Mesenchymal stem cell (in vitro differentiated cells and primary cell): ENCODE measurements around the gene PAPPA2.

Experiments
- DNase-seq: peaks from one replicate; pipeline ENCODE4 v3.0.0-alpha.2; 2013
- H2AFZ ChIP-seq: one replicate; pipeline ENCODE4 v1.6.1; 2013; ENCODE audit warnings: low read depth, mild to moderate bottlenecking, control low read depth, inconsistent platforms, low read length, moderate library complexity
- H2AK5ac ChIP-seq: 2 replicates; pipeline ENCODE4 v1.6.1; 2013; ENCODE audit warnings: low read length, moderate library complexity, mild to moderate bottlenecking, inconsistent platforms; ENCODE audit not compliant: severe bottlenecking
- H2BK120ac ChIP-seq: one replicate; pipeline ENCODE4 v1.6.1; 2013; ENCODE audit warnings: low read depth, mild to moderate bottlenecking, inconsistent platforms, low read length, moderate library complexity
- H2BK12ac ChIP-seq, 2 experiments: one replicate each; pipeline ENCODE4 v1.6.1; 2013; ENCODE audit warnings: inconsistent platforms in 2 of 2, low read length in 2 of 2, mild to moderate bottlenecking in 2 of 2, moderate library complexity in 2 of 2, control low read depth in 1 of 2
- H2BK15ac ChIP-seq: one replicate; pipeline ENCODE4 v1.6.1; 2013; ENCODE audit warnings: mild to moderate bottlenecking, low read depth, inconsistent platforms; ENCODE audit not compliant: poor library complexity, severe bottlenecking
- H2BK5ac ChIP-seq: 2 replicates; pipeline ENCODE4 v1.6.1; 2013; ENCODE audit warnings: low read depth, mild to moderate bottlenecking, low read length, control low read depth, inconsistent platforms; ENCODE audit not compliant: poor library complexity, severe bottlenecking
- H3K14ac ChIP-seq, 2 experiments: one replicate each; pipeline ENCODE4 v1.6.1; 2013; ENCODE audit warnings: inconsistent platforms in 2 of 2, low read length in 2 of 2, control low read depth in 1 of 2, mild to moderate bottlenecking in 1 of 2, moderate library complexity in 1 of 2
- H3K18ac ChIP-seq, 2 experiments: one replicate each; pipeline ENCODE4 v1.6.1; 2013; ENCODE audit warnings: inconsistent platforms in 2 of 2, low read length in 2 of 2, control low read depth in 1 of 2, low read depth in 1 of 2, mild to moderate bottlenecking in 1 of 2
- H3K23ac ChIP-seq, 2 experiments: one replicate each; pipeline ENCODE4 v1.6.1; 2013; ENCODE audit warnings: inconsistent platforms in 2 of 2, low read length in 2 of 2, mild to moderate bottlenecking in 2 of 2, moderate library complexity in 2 of 2, control low read depth in 1 of 2
- H3K27ac ChIP-seq: 2 replicates; pipeline ENCODE4 v1.5.1; 2013; ENCODE audit warnings: mild to moderate bottlenecking, moderate library complexity, low read length, control low read depth, inconsistent platforms; ENCODE audit not compliant: poor library complexity, severe bottlenecking
- H3K27me3 ChIP-seq, 2 experiments: 2 replicates each; pipeline versions ENCODE4 v1.6.1 to v1.7.0; 2013; ENCODE audit warnings: low read length in 2 of 2, mild to moderate bottlenecking in 2 of 2, moderate library complexity in 2 of 2, control low read depth in 1 of 2, inconsistent platforms in 1 of 2; ENCODE audit not compliant: control insufficient read depth in 1 of 2, insufficient read depth in 1 of 2
- H3K36me3 ChIP-seq, 2 experiments: 2 replicates each; pipeline versions ENCODE4 v1.6.1 to v1.7.0; 2013; ENCODE audit warnings: low read length in 2 of 2, control low read depth in 1 of 2, inconsistent platforms in 1 of 2, low read depth in 1 of 2, mild to moderate bottlenecking in 1 of 2; ENCODE audit not compliant: insufficient read depth in 2 of 2, control insufficient read depth in 1 of 2
- H3K4ac ChIP-seq, 2 experiments: one replicate each; pipeline ENCODE4 v1.6.1; 2013; ENCODE audit warnings: inconsistent platforms in 2 of 2, low read length in 2 of 2, mild to moderate bottlenecking in 2 of 2, moderate library complexity in 2 of 2, control low read depth in 1 of 2, low read depth in 1 of 2
- H3K4me1 ChIP-seq: 2 replicates; pipeline ENCODE4 v1.6.1; 2013; ENCODE audit warnings: low read depth, low read length, control low read depth; ENCODE audit not compliant: control insufficient read depth, insufficient read depth
- H3K4me2 ChIP-seq: 2 replicates; pipeline ENCODE4 v1.6.1; 2013; ENCODE audit warnings: low read length, mild to moderate bottlenecking, inconsistent platforms; ENCODE audit not compliant: poor library complexity, severe bottlenecking
- H3K4me3 ChIP-seq, 2 experiments: 2 replicates each; pipeline versions ENCODE4 v1.5.1 to v1.7.0; 2013; ENCODE audit warnings: low read length in 2 of 2, mild to moderate bottlenecking in 2 of 2, control low read depth in 1 of 2, low read depth in 1 of 2; ENCODE audit not compliant: insufficient read depth in 1 of 2
- H3K79me1 ChIP-seq: replicated peaks from 2 replicates; pipeline ENCODE4 v1.6.1; 2013; ENCODE audit warnings: mild to moderate bottlenecking, control low read depth, low read length, inconsistent platforms; ENCODE audit not compliant: poor library complexity, severe bottlenecking
- H3K9ac ChIP-seq: 2 replicates; pipeline ENCODE4 v1.7.0; 2013; ENCODE audit warnings: mild to moderate bottlenecking, low read length, moderate library complexity
- H3K9me3 ChIP-seq: 2 replicates; pipeline ENCODE4 v1.7.0; 2013; ENCODE audit warnings: mild to moderate bottlenecking, low read length; ENCODE audit not compliant: control insufficient read depth
- H4K8ac ChIP-seq: one replicate; pipeline ENCODE4 v1.6.1; 2013; ENCODE audit warnings: inconsistent platforms, mild to moderate bottlenecking, low read length, moderate library complexity
- H4K91ac ChIP-seq: one replicate; pipeline ENCODE4 v1.6.1; 2013; ENCODE audit warnings: mild to moderate bottlenecking, low read length, inconsistent platforms
- WGBS: methylation state at CpG from one replicate; pipeline ENCODE4 v1.1.7; 2013; ENCODE audit warnings: mixed read lengths; 5-methylcytosine and 5-hydroxymethylcytosine counted together

PAPPA2 gene

DNA sequence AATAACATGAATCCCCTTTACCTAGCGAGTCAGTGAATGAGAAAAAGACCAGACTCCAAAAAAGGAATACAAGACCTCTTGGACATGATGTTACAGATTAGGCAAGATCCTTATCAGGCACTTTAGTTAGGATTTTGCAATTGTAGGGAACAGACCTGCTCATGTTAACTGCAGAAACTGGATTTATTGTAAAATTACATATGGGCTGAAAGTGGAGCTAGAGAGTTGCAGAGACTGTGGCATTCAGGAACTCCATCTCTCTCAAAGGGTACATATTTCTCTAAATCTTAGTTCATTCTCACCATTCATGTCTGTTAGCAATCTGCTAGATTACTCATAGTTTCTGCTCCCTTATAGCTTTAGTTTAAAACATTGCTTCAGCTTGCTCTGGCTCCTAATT, 142.2 kb downstream of the PAPPA2 start:
- H2BK5ac ChIP-seq, result no peak overlapping the region
- no peaks in the 10 kb centered on the region for H3K9me3 ChIP-seq
- peak overlapping the region; percentile 25 for H3K9ac ChIP-seq
- H2BK15ac ChIP-seq, result no peak overlapping the region
- no peak overlapping the region for H4K91ac ChIP-seq
- H3K14ac ChIP-seq, result no peak overlapping the region
- H3K36me3 ChIP-seq, result no peaks in the 10 kb centered on the region
- H3K79me1 ChIP-seq, result no peaks in the 10 kb centered on the region
- no peaks in the 10 kb centered on the region for H3K4me1 ChIP-seq
- H3K27ac ChIP-seq, result no peak overlapping the region
- H3K18ac ChIP-seq, result no peak overlapping the region
- DNase-seq, result no peak
- H3K23ac ChIP-seq, result no peak overlapping the region
- H2BK120ac ChIP-seq, result no peak overlapping the region
- no CpG with 5 or more reads among the region's 1 CpG for WGBS
- no peak overlapping the region for H3K4ac ChIP-seq
- no peaks in the 10 kb centered on the region for H3K27me3 ChIP-seq
- no peak overlapping the region for H4K8ac ChIP-seq
- H2BK12ac ChIP-seq, result no peak overlapping the region
- no peak overlapping the region for H2AK5ac ChIP-seq
- H2AFZ ChIP-seq, result no peak overlapping the region
- H3K4me2 ChIP-seq, result no peak overlapping the region
- H3K4me3 ChIP-seq, result no peak overlapping the region

DNA sequence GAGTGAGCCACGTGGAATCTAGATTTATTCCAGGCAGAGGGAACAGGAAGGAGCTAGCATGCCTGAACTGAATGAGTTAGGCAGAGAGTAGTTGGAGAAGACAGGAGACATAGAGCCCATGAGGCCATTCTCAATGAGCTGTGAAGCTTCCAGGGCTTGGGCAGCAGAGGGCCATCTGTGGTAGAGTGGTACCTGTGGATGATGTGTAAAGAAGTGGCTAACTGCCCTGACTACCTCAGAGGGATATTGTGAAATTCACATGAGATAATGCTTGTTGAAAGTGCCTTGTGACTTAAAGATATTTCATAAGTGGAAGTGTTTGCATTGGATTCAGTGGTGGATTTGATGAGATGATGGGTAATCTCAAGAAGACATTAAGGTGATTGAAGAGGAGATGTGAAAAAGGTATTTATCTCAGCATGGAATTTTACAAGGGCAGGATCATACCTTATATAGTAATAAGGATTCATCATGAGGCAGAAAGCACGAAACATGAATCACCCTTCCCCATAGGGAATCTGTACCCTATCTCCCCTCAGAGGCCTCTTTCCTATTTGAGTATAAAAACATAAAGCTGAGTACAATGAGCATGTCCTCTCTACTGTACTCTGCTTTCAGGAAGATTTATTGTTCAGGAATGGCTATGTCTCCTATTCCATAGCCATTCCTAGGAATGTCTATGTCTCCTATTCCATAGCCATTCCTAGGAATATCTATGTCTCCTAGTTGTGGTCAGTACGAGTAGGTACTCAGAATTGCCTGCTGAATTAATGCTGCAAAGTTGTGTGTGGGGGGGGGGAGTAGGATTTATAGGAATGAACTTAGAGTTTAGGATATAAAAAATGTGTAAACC, 146.8 kb downstream of the PAPPA2 start:
- H2AFZ ChIP-seq, result no peak overlapping the region

DNA sequence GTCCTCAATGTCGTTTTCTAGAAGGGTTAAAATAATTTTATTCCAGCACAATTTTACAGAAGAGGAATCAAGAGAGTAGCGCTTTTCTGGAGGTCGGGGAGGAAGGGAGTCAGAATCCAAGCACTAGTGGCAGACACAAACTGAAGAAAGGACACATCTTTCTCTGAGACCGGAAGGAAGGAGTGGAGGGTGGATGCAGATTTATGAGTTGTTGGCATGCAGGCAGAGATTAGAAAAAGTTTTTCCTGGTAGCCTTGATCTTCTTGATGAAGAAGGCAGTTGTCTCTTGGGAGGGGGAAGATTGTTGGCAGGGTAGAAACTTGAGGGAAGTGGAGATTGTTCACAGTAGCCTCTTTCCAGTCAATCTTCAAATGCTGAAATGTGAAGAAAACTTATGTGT, 149.8 kb downstream of the PAPPA2 start:
- no peak overlapping the region for H3K4me3 ChIP-seq
- WGBS, result 38% methylated on average over 3 of the region's 4 CpGs
- H3K4ac ChIP-seq, result no peak overlapping the region
- H3K18ac ChIP-seq, result no peak overlapping the region
- no peaks in the 10 kb centered on the region for H3K27me3 ChIP-seq
- H4K8ac ChIP-seq, result no peak overlapping the region
- no peak overlapping the region for H2BK12ac ChIP-seq
- no peak overlapping the region for H3K27ac ChIP-seq
- H2BK5ac ChIP-seq, result no peak overlapping the region
- no peak overlapping the region for H2AK5ac ChIP-seq
- no peaks in the 10 kb centered on the region for H3K4me1 ChIP-seq
- no peak overlapping the region for H2BK120ac ChIP-seq
- no peak overlapping the region for H3K23ac ChIP-seq
- no peak overlapping the region for H3K9ac ChIP-seq
- no peak overlapping the region for H2BK15ac ChIP-seq
- H3K79me1 ChIP-seq, result no peaks in the 10 kb centered on the region
- no peak overlapping the region for H2AFZ ChIP-seq
- no peak overlapping the region for H4K91ac ChIP-seq
- DNase-seq, result no peak
- no peak overlapping the region for H3K4me2 ChIP-seq
- H3K14ac ChIP-seq, result no peak overlapping the region
- no peaks in the 10 kb centered on the region for H3K36me3 ChIP-seq
- H3K9me3 ChIP-seq, result no peaks in the 10 kb centered on the region

More for the DNA sequence above, 146.8 kb downstream of the PAPPA2 start:
- Histone ChIP-seq H4K91ac (no peak overlapping the region), H3K4me1 (no peaks in the 10 kb centered on the region), H3K79me1 (no peaks in the 10 kb centered on the region), H2BK120ac (no peak overlapping the region), H2BK12ac (no peak overlapping the region), H2BK15ac (no peak overlapping the region), H3K18ac (no peak overlapping the region), H3K9me3 (no peaks in the 10 kb centered on the region), H3K4ac (no peak overlapping the region), H3K27me3 (no peaks in the 10 kb centered on the region), H4K8ac (no peak overlapping the region), H3K23ac (no peak overlapping the region), H2BK5ac (no peak overlapping the region), H3K36me3 (no peaks in the 10 kb centered on the region), H3K4me3 (no peak overlapping the region), H2AK5ac (no peak overlapping the region), H3K27ac (no peak overlapping the region), H3K9ac (no peak overlapping the region), H3K14ac (no peak overlapping the region), H3K4me2 (no peak overlapping the region)
- WGBS, result 37% methylated on average over 3 of the region's 3 CpGs
- no peak for DNase-seq

DNA sequence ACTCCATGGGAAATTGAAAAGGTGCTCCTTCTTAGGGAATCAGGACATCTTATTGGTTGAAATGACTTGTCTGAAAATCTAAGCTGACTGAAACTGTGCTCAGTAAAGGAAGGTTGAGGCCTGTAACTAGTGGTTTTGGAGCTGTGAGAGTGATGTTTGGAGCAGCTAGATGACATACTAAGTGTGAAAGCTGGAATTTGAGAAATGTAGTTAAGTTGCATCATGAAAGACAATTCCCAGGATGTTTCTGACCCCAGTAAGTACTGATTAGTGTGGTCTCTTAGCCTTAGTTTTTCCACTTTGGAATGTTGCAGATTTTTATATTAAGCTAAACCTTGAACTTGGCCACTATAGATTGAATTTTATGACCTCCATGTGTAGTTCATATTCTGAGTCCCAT, 154.9 kb downstream of the PAPPA2 start:
- Histone ChIP-seq H2BK5ac (no peak overlapping the region), H3K9ac (no peak overlapping the region), H3K27me3 (no peaks in the 10 kb centered on the region), H2AFZ (no peak overlapping the region), H3K14ac (no peak overlapping the region), H4K91ac (no peak overlapping the region), H3K18ac (no peak overlapping the region), H3K4ac (no peak overlapping the region), H2BK120ac (no peak overlapping the region), H3K9me3 (no peaks in the 10 kb centered on the region), H3K27ac (no peak overlapping the region), H3K23ac (no peak overlapping the region), H4K8ac (no peak overlapping the region), H2BK15ac (no peak overlapping the region), H2AK5ac (no peak overlapping the region), H2BK12ac (no peak overlapping the region), H3K79me1 (no peaks in the 10 kb centered on the region), H3K4me1 (no peaks in the 10 kb centered on the region), H3K36me3 (no peaks in the 10 kb centered on the region), H3K4me2 (no peak overlapping the region), H3K4me3 (no peak overlapping the region)
- no peak for DNase-seq
